Endothelial cell of umbilical vein (primary cell): ENCODE data around the gene DERA. TPM values are rescaled to one million over a fixed set of nuclear protein-coding genes. Genes with fewer than 3 reads are reported as not detected.

Experiments used
- BruUV-seq: library from RNA; stranded (reverse); fragments of 400-500 nt; replicated peaks from 2 replicates; lab custom pipeline; 2021; lab: Mats Ljungman, UMichigan
- CTCF ChIA-PET: fragments of 300-600, 350-600 bp; sonication (Branson Sonifier 250); formaldehyde crosslinking; loops from one replicate; lab custom pipeline; 2021; ENCODE audit warnings: antibody characterized with exemption, inconsistent platforms; lab: Charles Lee
- POLR2A ChIA-PET: fragments of 300-600, 350-600 bp; sonication (Branson Sonifier 250); formaldehyde crosslinking; loops from one replicate; lab custom pipeline; 2021; ENCODE audit warnings: antibody characterized with exemption, inconsistent platforms; lab: Charles Lee
- DNase-seq: peaks from one replicate; pipeline ENCODE4 v3.0.0-alpha.2; 2011; ENCODE audit warnings: low read depth, low spot score
- FAIRE-seq: peaks from 2 replicates; lab custom pipeline; 2011; peaks lifted over from hg19 to GRCh38; lab: Jason Lieb, UNC
- H2AFZ ChIP-seq: 2 replicates; pipeline ENCODE4 v1.6.0; 2012; ENCODE audit warnings: low read depth, low read length, control low read depth, inconsistent platforms
- H3K27ac ChIP-seq: 2 replicates; pipeline ENCODE4 v1.5.1; 2011; ENCODE audit warnings: low read depth, mild to moderate bottlenecking, control low read depth, low read length, moderate library complexity; ENCODE audit not compliant: insufficient read depth
- H3K27me3 ChIP-seq, 2 experiments: 2 replicates each; pipeline versions ENCODE4 v1.6.0 to v1.6.1; 2011; ENCODE audit warnings: low read length in 2 of 2, mixed read lengths in 1 of 2; ENCODE audit not compliant: control insufficient read depth in 2 of 2, insufficient read depth in 2 of 2
- H3K36me3 ChIP-seq, 2 experiments: 2 replicates in 1 of 2; 3 replicates in 1 of 2; pipeline ENCODE4 v1.5.1; 2011; ENCODE audit warnings: low read length in 2 of 2, mild to moderate bottlenecking in 1 of 2, moderate library complexity in 1 of 2; ENCODE audit not compliant: control insufficient read depth in 2 of 2, insufficient read depth in 2 of 2; ENCODE audit errors: extremely low read depth in 1 of 2
- H3K4me1 ChIP-seq: 3 replicates; pipeline ENCODE4 v1.5.1; 2011; ENCODE audit warnings: mild to moderate bottlenecking, low read length; ENCODE audit not compliant: control insufficient read depth, insufficient read depth; ENCODE audit errors: extremely low read depth
- H3K4me2 ChIP-seq: 2 replicates; pipeline ENCODE4 v1.6.1; 2011; ENCODE audit warnings: low read length, control low read depth, mixed read lengths; ENCODE audit not compliant: insufficient read depth
- H3K4me3 ChIP-seq, 3 experiments: fragments of 200-600 bp in 1 of 3; sonication (generic), shearing (Covaris generic) in 1 of 3; replicated peaks in 1 of 3; 2 replicates each; pipeline ENCODE4 v1.5.1; 2011 to 2016; ENCODE audit warnings: control low read depth in 3 of 3, low read length in 3 of 3, mild to moderate bottlenecking in 2 of 3, inconsistent platforms in 1 of 3, low read depth in 1 of 3, moderate library complexity in 1 of 3; ENCODE audit not compliant: insufficient read depth in 1 of 3
- H3K79me2 ChIP-seq: 2 replicates; pipeline ENCODE4 v1.6.0; 2012; ENCODE audit warnings: low read length, inconsistent platforms; ENCODE audit not compliant: control insufficient read depth, insufficient read depth
- H3K9ac ChIP-seq: replicated peaks from 2 replicates; pipeline ENCODE3; 2011; ENCODE audit warnings: low read length, control low read depth; ENCODE audit not compliant: insufficient read depth; ENCODE audit errors: extremely low read depth
- H3K9me1 ChIP-seq: replicated peaks from 3 replicates; pipeline ENCODE4 v1.6.0; 2011; ENCODE audit warnings: mild to moderate bottlenecking, low read length; ENCODE audit not compliant: control insufficient read depth, insufficient read depth; ENCODE audit errors: extremely low read depth
- H3K9me3 ChIP-seq: replicated peaks from 2 replicates; pipeline ENCODE4 v1.5.1; 2012; ENCODE audit warnings: low read length, inconsistent platforms; ENCODE audit not compliant: control insufficient read depth, insufficient read depth
- H4K20me1 ChIP-seq: replicated peaks from 2 replicates; pipeline ENCODE3; 2011; ENCODE audit warnings: mild to moderate bottlenecking, low read length; ENCODE audit not compliant: control insufficient read depth, insufficient read depth; ENCODE audit errors: extremely low read depth
- EZH2 ChIP-seq: IDR thresholded peaks from 2 replicates; pipeline ENCODE4 v1.6.1; 2012; ENCODE audit warnings: borderline replicate concordance, low read depth, mild to moderate bottlenecking, moderate library complexity, low read length, inconsistent platforms; ENCODE audit not compliant: severe bottlenecking
- FOS ChIP-seq: IDR thresholded peaks from 2 replicates; pipeline ENCODE4 v1.6.1; 2011; ENCODE audit warnings: mild to moderate bottlenecking, low read length, moderate library complexity, borderline replicate concordance; ENCODE audit not compliant: insufficient read depth
- GATA2 ChIP-seq: IDR thresholded peaks from 2 replicates; pipeline ENCODE4 v1.7.0; 2011; ENCODE audit warnings: low read depth, mild to moderate bottlenecking, moderate library complexity, mixed read lengths, low read length; ENCODE audit not compliant: insufficient read length, insufficient read depth
- JUN ChIP-seq: IDR thresholded peaks from 2 replicates; pipeline ENCODE4 v1.6.1; 2011; ENCODE audit warnings: borderline replicate concordance, low read depth; ENCODE audit not compliant: insufficient read length, insufficient read depth
- MYC ChIP-seq: IDR thresholded peaks from one replicate; pipeline ENCODE4 v1.6.1; 2011; ENCODE audit warnings: mild to moderate bottlenecking, low read depth, low read length
- POLR2A ChIP-seq: IDR thresholded peaks from 2 replicates; pipeline ENCODE4 v1.6.1; 2012; ENCODE audit warnings: low read depth, mild to moderate bottlenecking, control low read depth, low read length
- POLR2AphosphoS5 ChIP-seq: IDR thresholded peaks from 2 replicates; pipeline ENCODE4 v1.6.1; 2012; ENCODE audit warnings: low read depth, mild to moderate bottlenecking, control low read depth, low read length, moderate library complexity; ENCODE audit not compliant: insufficient read depth
- dilution Hi-C: fragments of 300-500 bp; cut with MboI; formaldehyde crosslinking; loops from one replicate; pipeline ENCODE4 v1.15.0; 2019; ENCODE audit warnings: low sequenced_read_pairs; ENCODE audit not compliant: extremely low pct_ligation_motif_present
- intact Hi-C: fragments of 100-400 bp; cut with micrococcal nuclease; formaldehyde crosslinking; loops from one replicate; pipeline ENCODE4 v1.10.0; 2022
- polyA plus RNA-seq, 4 experiments: library from polyadenylated mRNA; depleted of rRNA in 3 of 4; stranded (reverse) in 3 of 4; unstranded in 1 of 4; fragments of >200 nt; gene quantifications; 2 replicates each; pipeline versions ENCODE4 v1.2.1 to v1.2.3, GENCODE V29; 2011 to 2012; ENCODE audit warnings: missing spikeins in 1 of 4
- total RNA-seq: library from RNA; stranded (reverse); gene quantifications from 2 replicates; pipeline ENCODE4 v1.2.3, GENCODE V29; 2021
- TF ChIP-seq, protein P1 (sequence below): IDR thresholded peaks from 2 replicates; pipeline ENCODE4 v1.6.1; 2011; ENCODE audit not compliant: insufficient read depth, insufficient read length
- TF ChIP-seq, protein P2 (sequence below), 2 donors: IDR thresholded peaks; 1 replicate in 1 of 2; 2 replicates in 1 of 2; pipeline ENCODE4 v1.5.1; 2011; ENCODE audit warnings: low read length in 2 of 2, mild to moderate bottlenecking in 2 of 2, moderate library complexity in 2 of 2, control low read depth in 1 of 2, inconsistent platforms in 1 of 2, low read depth in 1 of 2; ENCODE audit not compliant: insufficient read depth in 1 of 2; ENCODE audit errors: extremely low read depth in 1 of 2

DERA gene
- total and polyA plus RNA-seq, 2 donors (not counting 3 experiments of a cell fraction or from before 2014, with no cell fraction given) = 19.8 to 41.5 TPM

DNA sequence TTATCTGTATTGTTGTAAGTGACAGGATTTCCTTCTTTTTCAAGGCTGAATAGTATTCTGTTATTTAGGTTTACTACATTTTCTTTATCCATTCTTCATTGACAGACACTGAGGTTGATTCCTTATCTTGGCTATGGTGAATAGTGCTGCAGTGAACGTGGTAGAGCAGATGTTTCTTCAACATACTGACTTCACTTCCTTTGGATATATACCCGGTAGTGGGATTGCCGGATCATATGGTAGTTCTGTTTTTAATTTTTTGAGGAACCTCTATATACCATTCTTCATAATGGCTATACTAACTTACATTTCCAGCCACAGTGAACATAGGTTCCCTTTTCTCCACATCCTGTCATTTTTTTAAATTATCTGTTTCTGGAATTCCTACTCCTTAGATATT is 21.8 kb downstream of the DERA start:
- Histone ChIP-seq H3K36me3 (no peaks in the 10 kb centered on the region), H3K4me3 (no peak overlapping the region), H3K79me2 (peaks cover 33% of the 10 kb centered on the region), H2AFZ (no peak overlapping the region), H3K9me1 (no peaks in the 10 kb centered on the region), H4K20me1 (no peaks in the 10 kb centered on the region), H3K4me2 (no peak overlapping the region), H3K4me1 (peaks cover 10% of the 10 kb centered on the region), H3K9ac (no peak overlapping the region), H3K9me3 (no peaks in the 10 kb centered on the region), H3K27ac (no peak overlapping the region), H3K27me3 (no peaks in the 10 kb centered on the region)
- CTCF ChIA-PET = no interaction called here
- intact Hi-C loops (no loop called here), dilution Hi-C loops (no loop called here)
- TF ChIP-seq FOS (no peak), JUN (no peak), EZH2 (no peak), MYC (no peak), POLR2A (no peak), POLR2AphosphoS5 (no peak), GATA2 (no peak)
- TF ChIP-seq, protein P1, sequence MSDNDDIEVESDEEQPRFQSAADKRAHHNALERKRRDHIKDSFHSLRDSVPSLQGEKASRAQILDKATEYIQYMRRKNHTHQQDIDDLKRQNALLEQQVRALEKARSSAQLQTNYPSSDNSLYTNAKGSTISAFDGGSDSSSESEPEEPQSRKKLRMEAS = no peak
- TF ChIP-seq, protein P2, sequence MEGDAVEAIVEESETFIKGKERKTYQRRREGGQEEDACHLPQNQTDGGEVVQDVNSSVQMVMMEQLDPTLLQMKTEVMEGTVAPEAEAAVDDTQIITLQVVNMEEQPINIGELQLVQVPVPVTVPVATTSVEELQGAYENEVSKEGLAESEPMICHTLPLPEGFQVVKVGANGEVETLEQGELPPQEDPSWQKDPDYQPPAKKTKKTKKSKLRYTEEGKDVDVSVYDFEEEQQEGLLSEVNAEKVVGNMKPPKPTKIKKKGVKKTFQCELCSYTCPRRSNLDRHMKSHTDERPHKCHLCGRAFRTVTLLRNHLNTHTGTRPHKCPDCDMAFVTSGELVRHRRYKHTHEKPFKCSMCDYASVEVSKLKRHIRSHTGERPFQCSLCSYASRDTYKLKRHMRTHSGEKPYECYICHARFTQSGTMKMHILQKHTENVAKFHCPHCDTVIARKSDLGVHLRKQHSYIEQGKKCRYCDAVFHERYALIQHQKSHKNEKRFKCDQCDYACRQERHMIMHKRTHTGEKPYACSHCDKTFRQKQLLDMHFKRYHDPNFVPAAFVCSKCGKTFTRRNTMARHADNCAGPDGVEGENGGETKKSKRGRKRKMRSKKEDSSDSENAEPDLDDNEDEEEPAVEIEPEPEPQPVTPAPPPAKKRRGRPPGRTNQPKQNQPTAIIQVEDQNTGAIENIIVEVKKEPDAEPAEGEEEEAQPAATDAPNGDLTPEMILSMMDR (IDR thresholded peaks at IDR 0.05; ENCODE audit: extremely low read depth in 1 of 2, insufficient read depth in 1 of 2, low read depth in 1 of 2, low read length in 2 of 2) = no peak
- POLR2A ChIA-PET = no interaction called here
- DNase-seq (no peak), FAIRE-seq (no peak)
- BruUV-seq = no TSS peak
